Mesenchymal stem cell (in vitro differentiated cells and primary cell): ENCODE measurements around the gene UBE2D1.
"Not testable (repeated sequence)": the region's sequence is repeated elsewhere in the genome, so short reads cannot be mapped to it uniquely, and the experiment has no call there.

Source experiments
- DNase-seq: peaks from one replicate; pipeline ENCODE4 v3.0.0-alpha.2; 2013
- H2AFZ ChIP-seq: one replicate; pipeline ENCODE4 v1.6.1; 2013; ENCODE audit warnings: low read depth, mild to moderate bottlenecking, control low read depth, inconsistent platforms, low read length, moderate library complexity
- H2AK5ac ChIP-seq: 2 replicates; pipeline ENCODE4 v1.6.1; 2013; ENCODE audit warnings: low read length, moderate library complexity, mild to moderate bottlenecking, inconsistent platforms; ENCODE audit not compliant: severe bottlenecking
- H2BK120ac ChIP-seq: one replicate; pipeline ENCODE4 v1.6.1; 2013; ENCODE audit warnings: low read depth, mild to moderate bottlenecking, inconsistent platforms, low read length, moderate library complexity
- H2BK12ac ChIP-seq, 2 experiments: one replicate each; pipeline ENCODE4 v1.6.1; 2013; ENCODE audit warnings: inconsistent platforms in 2 of 2, low read length in 2 of 2, mild to moderate bottlenecking in 2 of 2, moderate library complexity in 2 of 2, control low read depth in 1 of 2
- H2BK15ac ChIP-seq: one replicate; pipeline ENCODE4 v1.6.1; 2013; ENCODE audit warnings: mild to moderate bottlenecking, low read depth, inconsistent platforms; ENCODE audit not compliant: poor library complexity, severe bottlenecking
- H2BK5ac ChIP-seq: 2 replicates; pipeline ENCODE4 v1.6.1; 2013; ENCODE audit warnings: low read depth, mild to moderate bottlenecking, low read length, control low read depth, inconsistent platforms; ENCODE audit not compliant: poor library complexity, severe bottlenecking
- H3K14ac ChIP-seq, 2 experiments: one replicate each; pipeline ENCODE4 v1.6.1; 2013; ENCODE audit warnings: inconsistent platforms in 2 of 2, low read length in 2 of 2, control low read depth in 1 of 2, mild to moderate bottlenecking in 1 of 2, moderate library complexity in 1 of 2
- H3K18ac ChIP-seq, 2 experiments: one replicate each; pipeline ENCODE4 v1.6.1; 2013; ENCODE audit warnings: inconsistent platforms in 2 of 2, low read length in 2 of 2, control low read depth in 1 of 2, low read depth in 1 of 2, mild to moderate bottlenecking in 1 of 2
- H3K23ac ChIP-seq, 2 experiments: one replicate each; pipeline ENCODE4 v1.6.1; 2013; ENCODE audit warnings: inconsistent platforms in 2 of 2, low read length in 2 of 2, mild to moderate bottlenecking in 2 of 2, moderate library complexity in 2 of 2, control low read depth in 1 of 2
- H3K27ac ChIP-seq: 2 replicates; pipeline ENCODE4 v1.5.1; 2013; ENCODE audit warnings: mild to moderate bottlenecking, moderate library complexity, low read length, control low read depth, inconsistent platforms; ENCODE audit not compliant: poor library complexity, severe bottlenecking
- H3K27me3 ChIP-seq, 2 experiments: 2 replicates each; pipeline versions ENCODE4 v1.6.1 to v1.7.0; 2013; ENCODE audit warnings: low read length in 2 of 2, mild to moderate bottlenecking in 2 of 2, moderate library complexity in 2 of 2, control low read depth in 1 of 2, inconsistent platforms in 1 of 2; ENCODE audit not compliant: control insufficient read depth in 1 of 2, insufficient read depth in 1 of 2
- H3K36me3 ChIP-seq, 2 experiments: 2 replicates each; pipeline versions ENCODE4 v1.6.1 to v1.7.0; 2013; ENCODE audit warnings: low read length in 2 of 2, control low read depth in 1 of 2, inconsistent platforms in 1 of 2, low read depth in 1 of 2, mild to moderate bottlenecking in 1 of 2; ENCODE audit not compliant: insufficient read depth in 2 of 2, control insufficient read depth in 1 of 2
- H3K4ac ChIP-seq, 2 experiments: one replicate each; pipeline ENCODE4 v1.6.1; 2013; ENCODE audit warnings: inconsistent platforms in 2 of 2, low read length in 2 of 2, mild to moderate bottlenecking in 2 of 2, moderate library complexity in 2 of 2, control low read depth in 1 of 2, low read depth in 1 of 2
- H3K4me1 ChIP-seq: 2 replicates; pipeline ENCODE4 v1.6.1; 2013; ENCODE audit warnings: low read depth, low read length, control low read depth; ENCODE audit not compliant: control insufficient read depth, insufficient read depth
- H3K4me2 ChIP-seq: 2 replicates; pipeline ENCODE4 v1.6.1; 2013; ENCODE audit warnings: low read length, mild to moderate bottlenecking, inconsistent platforms; ENCODE audit not compliant: poor library complexity, severe bottlenecking
- H3K4me3 ChIP-seq, 2 experiments: 2 replicates each; pipeline versions ENCODE4 v1.5.1 to v1.7.0; 2013; ENCODE audit warnings: low read length in 2 of 2, mild to moderate bottlenecking in 2 of 2, control low read depth in 1 of 2, low read depth in 1 of 2; ENCODE audit not compliant: insufficient read depth in 1 of 2
- H3K79me1 ChIP-seq: replicated peaks from 2 replicates; pipeline ENCODE4 v1.6.1; 2013; ENCODE audit warnings: mild to moderate bottlenecking, control low read depth, low read length, inconsistent platforms; ENCODE audit not compliant: poor library complexity, severe bottlenecking
- H3K9ac ChIP-seq: 2 replicates; pipeline ENCODE4 v1.7.0; 2013; ENCODE audit warnings: mild to moderate bottlenecking, low read length, moderate library complexity
- H3K9me3 ChIP-seq: 2 replicates; pipeline ENCODE4 v1.7.0; 2013; ENCODE audit warnings: mild to moderate bottlenecking, low read length; ENCODE audit not compliant: control insufficient read depth
- H4K8ac ChIP-seq: one replicate; pipeline ENCODE4 v1.6.1; 2013; ENCODE audit warnings: inconsistent platforms, mild to moderate bottlenecking, low read length, moderate library complexity
- H4K91ac ChIP-seq: one replicate; pipeline ENCODE4 v1.6.1; 2013; ENCODE audit warnings: mild to moderate bottlenecking, low read length, inconsistent platforms
- WGBS: methylation state at CpG from one replicate; pipeline ENCODE4 v1.1.7; 2013; ENCODE audit warnings: mixed read lengths; 5-methylcytosine and 5-hydroxymethylcytosine counted together

UBE2D1 gene

GRCh38 chr10:58414270-58415041, 79.7 kb downstream of the UBE2D1 start:
- Histone ChIP-seq H3K23ac (no peak overlapping the region), H2BK15ac (no peak overlapping the region), H3K9ac (peak overlapping the region; percentile 74), H3K9me3 (no peaks in the 10 kb centered on the region), H2BK120ac (no peak overlapping the region), H3K4ac (no peak overlapping the region), H3K4me1 (peaks cover 4% of the 10 kb centered on the region), H3K79me1 (peaks cover 7% of the 10 kb centered on the region), H3K4me2 (no peak overlapping the region), H3K4me3 (peak overlapping the region in 1 of 2 experiments; percentile 48), H2BK5ac (no peak overlapping the region), H3K27ac (peak overlapping the region; percentile 62), H4K91ac (no peak overlapping the region), H3K14ac (no peak overlapping the region), H2AK5ac (peak overlapping the region; percentile 95), H3K27me3 (no peaks in the 10 kb centered on the region), H2AFZ (no peak overlapping the region), H2BK12ac (no peak overlapping the region), H3K18ac (no peak overlapping the region), H4K8ac (peak overlapping the region; percentile 49), H3K36me3 (no peaks in the 10 kb centered on the region)
- 63% methylated on average over 4 of the region's 5 CpGs for WGBS
- peak; percentile 59 for DNase-seq

DNA sequence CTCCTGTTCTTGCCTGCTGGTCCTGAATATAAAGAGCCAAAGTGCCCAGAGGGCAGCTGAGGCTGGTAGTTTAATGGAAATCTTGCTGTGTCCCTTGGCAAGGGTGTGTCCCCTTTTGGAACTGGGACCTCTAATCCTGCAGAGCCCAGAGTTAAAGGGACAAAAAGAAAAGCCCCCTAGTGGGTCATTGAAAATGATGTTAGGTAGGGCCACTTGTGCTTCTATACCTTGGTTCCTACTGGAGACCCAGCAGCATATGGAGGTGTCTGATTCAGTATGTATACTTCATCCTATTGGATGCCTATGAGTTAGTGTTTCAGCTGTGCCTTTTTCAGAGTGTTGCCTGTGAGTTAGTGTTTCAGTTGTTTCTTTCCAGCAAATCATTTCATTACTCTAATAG, 81.0 kb downstream of the UBE2D1 start:
- no peak overlapping the region for H3K27ac ChIP-seq
- H4K91ac ChIP-seq: no peak overlapping the region
- no peak overlapping the region for H2BK12ac ChIP-seq
- DNase-seq: no peak
- H3K9ac ChIP-seq: no peak overlapping the region
- H3K4me1 ChIP-seq: peaks cover 4% of the 10 kb centered on the region
- no peak overlapping the region for H2BK5ac ChIP-seq
- no peak overlapping the region for H3K14ac ChIP-seq
- peaks cover 7% of the 10 kb centered on the region for H3K79me1 ChIP-seq
- H3K23ac ChIP-seq: no peak overlapping the region
- no peaks in the 10 kb centered on the region for H3K36me3 ChIP-seq
- H3K27me3 ChIP-seq: no peaks in the 10 kb centered on the region
- no peak overlapping the region for H3K4ac ChIP-seq
- no peak overlapping the region for H3K4me2 ChIP-seq
- H2AFZ ChIP-seq: no peak overlapping the region
- H4K8ac ChIP-seq: no peak overlapping the region
- H2BK15ac ChIP-seq: no peak overlapping the region
- H3K9me3 ChIP-seq: no peaks in the 10 kb centered on the region
- no peak overlapping the region for H3K4me3 ChIP-seq
- no peak overlapping the region for H2BK120ac ChIP-seq
- peak overlapping the region; percentile 95 for H2AK5ac ChIP-seq
- H3K18ac ChIP-seq: no peak overlapping the region

GRCh38 chr10:58417902-58418301, 83.1 kb downstream of the UBE2D1 start:
- not testable (repeated sequence) for H3K36me3 ChIP-seq, H3K9me3 ChIP-seq, H3K4ac ChIP-seq, H2AFZ ChIP-seq, H2BK5ac ChIP-seq, H3K9ac ChIP-seq, H3K27ac ChIP-seq, H3K4me1 ChIP-seq, H4K8ac ChIP-seq, H3K4me3 ChIP-seq, H2BK12ac ChIP-seq, H3K79me1 ChIP-seq, DNase-seq, H2AK5ac ChIP-seq, H3K4me2 ChIP-seq, H2BK120ac ChIP-seq, H4K91ac ChIP-seq, H2BK15ac ChIP-seq, H3K18ac ChIP-seq, H3K27me3 ChIP-seq, H3K23ac ChIP-seq, H3K14ac ChIP-seq
- WGBS: no CpG with 5 or more reads among the region's 2 CpGs
